Measurements from ENCODE around the gene SHMT1.
"Not testable (repeated sequence)": the region's sequence is repeated elsewhere in the genome, so short reads cannot be mapped to it uniquely, and the experiment has no call there.

Gene SHMT1

GRCh38 chr17:18378205-18378505 lies 14.8 kb upstream of the SHMT1 start:
- H3K4me3 Mint-ChIP-seq: no peak overlapping the region
- H3K27ac Mint-ChIP-seq: no peak overlapping the region
- no peaks in the 10 kb centered on the region for H3K27me3 Mint-ChIP-seq (ENCODE audit: low read depth)
- no peak for TF ChIP-seq CTCF (IDR thresholded peaks at IDR 0.05; ENCODE audit: unreplicated experiment in 3 of 3)
- no peaks in the 10 kb centered on the region for H3K9me3 Mint-ChIP-seq
- H3K4me1 Mint-ChIP-seq: no peaks in the 10 kb centered on the region
- H3K36me3 Mint-ChIP-seq (ENCODE audit: low read depth): no peaks in the 10 kb centered on the region

GRCh38 chr17:18377437-18378204 lies 14.3 kb upstream of the SHMT1 start, which contains the start of gene EVPLL:
EVPLL (plus strand) TSS chr17:18377778; CDS start chr17:18380938, 3,160 bp downstream.
- Mint-ChIP-seq H3K9me3 (no peaks in the 10 kb centered on the region), H3K4me3 (no peak within 1 kb of the TSS), H3K4me1 (no peaks in the 10 kb centered on the region), H3K27ac (peak within 1 kb of the TSS in 1 of 3 experiments; percentile 23), H3K27me3 (ENCODE audit: low read depth) (peaks cover 3% of the 10 kb centered on the region), H3K36me3 (ENCODE audit: low read depth) (no peaks in the 10 kb centered on the region)
- no peak for TF ChIP-seq CTCF (IDR thresholded peaks at IDR 0.05; ENCODE audit: unreplicated experiment in 3 of 3)

GRCh38 chr17:18374216-18374615 lies 10.9 kb upstream of the SHMT1 start:
- TF ChIP-seq CTCF (IDR thresholded peaks at IDR 0.05; ENCODE audit: unreplicated experiment in 3 of 3): no peak
- H3K36me3 Mint-ChIP-seq (ENCODE audit: low read depth): no peaks in the 10 kb centered on the region
- no peak overlapping the region for H3K4me3 Mint-ChIP-seq
- H3K9me3 Mint-ChIP-seq: no peaks in the 10 kb centered on the region
- H3K27me3 Mint-ChIP-seq (ENCODE audit: low read depth): peaks cover 5% of the 10 kb centered on the region
- no peak overlapping the region for H3K27ac Mint-ChIP-seq
- H3K4me1 Mint-ChIP-seq: no peaks in the 10 kb centered on the region

- H3K36me3 Mint-ChIP-seq (ENCODE audit: low read depth); H3K9me3 Mint-ChIP-seq; H3K4me1 Mint-ChIP-seq; H3K4me3 Mint-ChIP-seq; H3K27me3 Mint-ChIP-seq (ENCODE audit: low read depth); H3K27ac Mint-ChIP-seq: not testable (repeated sequence)
Observed at GRCh38 chr17:18373181-18373580, 9.8 kb upstream of the SHMT1 start.

- peaks cover 5% of the 10 kb centered on the region for H3K27me3 Mint-ChIP-seq (ENCODE audit: low read depth)
- no peaks in the 10 kb centered on the region for H3K36me3 Mint-ChIP-seq (ENCODE audit: low read depth)
- no peaks in the 10 kb centered on the region for H3K4me1 Mint-ChIP-seq
- TF ChIP-seq CTCF (IDR thresholded peaks at IDR 0.05; ENCODE audit: unreplicated experiment in 3 of 3): no peak
- peaks cover 3% of the 10 kb centered on the region for H3K9me3 Mint-ChIP-seq
- no peak overlapping the region for H3K27ac Mint-ChIP-seq
- no peak overlapping the region for H3K4me3 Mint-ChIP-seq
Observed at GRCh38 chr17:18371455-18371854, 8.1 kb upstream of the SHMT1 start.

- H3K9me3 Mint-ChIP-seq: peaks cover 3% of the 10 kb centered on the region
- TF ChIP-seq CTCF (IDR thresholded peaks at IDR 0.05; ENCODE audit: unreplicated experiment in 3 of 3): no peak
- H3K4me3 Mint-ChIP-seq: no peak overlapping the region
Observed at GRCh38 chr17:18370761-18371160, 7.4 kb upstream of the SHMT1 start.

More at GRCh38 chr17:18370761-18371160, 7.4 kb upstream of the SHMT1 start:
- Mint-ChIP-seq H3K36me3 (ENCODE audit: low read depth) (no peaks in the 10 kb centered on the region), H3K27ac (no peak overlapping the region), H3K4me1 (no peaks in the 10 kb centered on the region), H3K27me3 (ENCODE audit: low read depth) (peaks cover 5% of the 10 kb centered on the region)

Data from nephron (organoid).